GM23248 (cell line): Measurements from ENCODE around the gene CATSPER1.

Experiments
- EZH2 ChIP-seq: fragments of 200-600 bp; sonication (generic); IDR thresholded peaks from 2 replicates; pipeline ENCODE4 v1.6.1; 2018; ENCODE audit warnings: antibody characterized with exemption, mild to moderate bottlenecking; ENCODE audit not compliant: insufficient read depth, poor library complexity, severe bottlenecking
- EZH2phosphoT487 ChIP-seq: fragments of 200-600 bp; sonication (generic); IDR thresholded peaks from 2 replicates; pipeline ENCODE4 v1.6.1; 2018; ENCODE audit warnings: antibody characterized with exemption, moderate library complexity, mild to moderate bottlenecking, low read depth; ENCODE audit not compliant: insufficient read depth

DNA sequence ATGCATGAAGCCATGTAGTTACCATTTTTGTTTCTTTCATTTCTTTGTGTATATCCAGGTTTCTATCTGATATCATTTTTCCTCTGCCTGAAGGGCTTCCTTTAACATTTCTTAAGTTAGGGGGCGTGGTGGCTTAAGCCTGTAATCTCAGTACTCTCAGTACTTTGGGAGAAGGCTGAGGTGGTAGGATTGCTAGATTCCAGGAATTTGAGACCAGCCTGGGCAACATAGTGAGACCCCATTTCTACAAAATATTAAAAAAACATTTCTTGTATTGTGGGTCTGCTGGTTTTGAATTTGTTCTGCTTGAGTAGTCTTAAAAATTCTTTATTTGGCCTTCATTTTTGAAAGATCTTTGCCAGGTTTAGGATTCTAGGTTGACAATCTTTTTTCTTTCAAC lies 38.3 kb upstream of the CATSPER1 start:
- no peak for TF ChIP-seq EZH2
- no peak for TF ChIP-seq EZH2phosphoT487
